T-helper 2 cell treated with Interferon-gamma antibody and Interleukin-4, amounts not matched to agents 100 ng/mL and 5 ng/mL, for 36 hours (primary cell): ENCODE results near the gene TOM1L2. TPM values are rescaled to one million over a fixed set of nuclear protein-coding genes. Genes with fewer than 3 reads are reported as not detected.
"Not testable (repeated sequence)": the region's sequence is repeated elsewhere in the genome, so short reads cannot be mapped to it uniquely, and the experiment has no call there.

Source experiments
- intact Hi-C: fragments of 100-400 bp; cut with micrococcal nuclease; formaldehyde crosslinking; loops from one replicate; pipeline ENCODE4 v1.15.1; 2023
- total RNA-seq: library from RNA; stranded (reverse); gene quantifications from 2 replicates; pipeline ENCODE4 v1.2.3, GENCODE V29; 2022

TOM1L2 gene
- total RNA-seq, 1 donor from 2014 or later = 27.9 TPM

- intact Hi-C loops = no loop called here
Observed at GRCh38 chr17:17926036-17926435, 46.2 kb downstream of the TOM1L2 start.

GRCh38 chr17:17924857-17925250, 47.3 kb downstream of the TOM1L2 start:
- intact Hi-C loops = no loop called here

GRCh38 chr17:17924131-17924856, 47.9 kb downstream of the TOM1L2 start:
- intact Hi-C loops = no loop called here

GRCh38 chr17:17922070-17922614, 50.1 kb downstream of the TOM1L2 start:
- intact Hi-C loops = no loop called here

GRCh38 chr17:17921192-17922069, 50.8 kb downstream of the TOM1L2 start:
- intact Hi-C loops = no loop called here

GRCh38 chr17:17919169-17920107, 52.8 kb downstream of the TOM1L2 start:
- intact Hi-C loops = loop anchor here (1.0 kb wide), 1 partner anchor 237 kb away; no protein-coding TSS in a partner anchor

GRCh38 chr17:17917394-17917793, 54.8 kb downstream of the TOM1L2 start:
- intact Hi-C loops = no loop called here

GRCh38 chr17:17915183-17915582, 57.0 kb downstream of the TOM1L2 start:
- intact Hi-C loops = no loop called here

GRCh38 chr17:17913695-17914332, 58.4 kb downstream of the TOM1L2 start:
- intact Hi-C loops = no loop called here

- intact Hi-C loops = not testable (repeated sequence)
Observed at GRCh38 chr17:17912336-17912735, 59.9 kb downstream of the TOM1L2 start.

GRCh38 chr17:17911001-17911613, 61.1 kb downstream of the TOM1L2 start:
- intact Hi-C loops = no loop called here

GRCh38 chr17:17910060-17910459, 62.1 kb downstream of the TOM1L2 start:
- intact Hi-C loops = no loop called here

GRCh38 chr17:17909078-17909477, 63.1 kb downstream of the TOM1L2 start:
- intact Hi-C loops = no loop called here

GRCh38 chr17:17907469-17907868, 64.7 kb downstream of the TOM1L2 start:
- intact Hi-C loops = no loop called here

- intact Hi-C loops = no loop called here
Observed at GRCh38 chr17:17906418-17907215, 65.6 kb downstream of the TOM1L2 start.

- intact Hi-C loops = no loop called here
Observed at GRCh38 chr17:17905036-17905320, 67.2 kb downstream of the TOM1L2 start.

GRCh38 chr17:17904166-17905035, 67.8 kb downstream of the TOM1L2 start:
- intact Hi-C loops = no loop called here

- intact Hi-C loops = no loop called here
Observed at GRCh38 chr17:17902877-17903276, 69.3 kb downstream of the TOM1L2 start.

- intact Hi-C loops = no loop called here
Observed at GRCh38 chr17:17902376-17902775, 69.8 kb downstream of the TOM1L2 start.
